Stomach smooth muscle (tissue), 2 donors: ENCODE results near the gene STXBP5.

Experiments
- H3K27ac ChIP-seq: one replicate; pipeline ENCODE4 v1.7.0; 2013; ENCODE audit warnings: mild to moderate bottlenecking, low read length, inconsistent platforms
- H3K27me3 ChIP-seq, 2 donors: one replicate each; pipeline ENCODE4 v1.7.0; 2013; ENCODE audit warnings: low read length in 2 of 2; ENCODE audit not compliant: insufficient read depth in 2 of 2, control insufficient read depth in 1 of 2
- H3K36me3 ChIP-seq, 2 donors: one replicate each; pipeline ENCODE4 v1.7.0; 2013; ENCODE audit warnings: low read length in 2 of 2; ENCODE audit not compliant: control insufficient read depth in 2 of 2, insufficient read depth in 2 of 2
- H3K4me1 ChIP-seq: one replicate; pipeline ENCODE4 v1.7.0; 2013; ENCODE audit warnings: low read length; ENCODE audit not compliant: control insufficient read depth, insufficient read depth
- H3K4me3 ChIP-seq, 2 donors: one replicate each; pipeline ENCODE4 v1.7.0; 2013; ENCODE audit warnings: low read length in 2 of 2
- H3K9ac ChIP-seq, 2 donors: one replicate each; pipeline ENCODE4 v1.7.0; 2013; ENCODE audit warnings: low read length in 2 of 2, mild to moderate bottlenecking in 1 of 2
- H3K9me3 ChIP-seq, 2 donors: one replicate each; pipeline ENCODE4 v1.7.0; 2013; ENCODE audit warnings: low read length in 2 of 2; ENCODE audit not compliant: control insufficient read depth in 2 of 2
- donor health status: healthy.
- donor health status: Pancreatic carcinoma.

The STXBP5 gene

GRCh38 chr6:147164761-147165160 lies 39.5 kb upstream of the STXBP5 start:
- Histone ChIP-seq H3K4me3 (no peak overlapping the region), H3K36me3 (no peaks in the 10 kb centered on the region), H3K27me3 (no peaks in the 10 kb centered on the region), H3K9me3 (no peaks in the 10 kb centered on the region), H3K27ac (no peak overlapping the region), H3K4me1 (no peaks in the 10 kb centered on the region), H3K9ac (no peak overlapping the region)

GRCh38 chr6:147166360-147166944 lies 37.8 kb upstream of the STXBP5 start:
- no peak overlapping the region for H3K27ac ChIP-seq
- H3K4me3 ChIP-seq, result no peak overlapping the region
- H3K4me1 ChIP-seq, result no peaks in the 10 kb centered on the region
- H3K9ac ChIP-seq, result no peak overlapping the region
- H3K36me3 ChIP-seq, result no peaks in the 10 kb centered on the region
- H3K9me3 ChIP-seq, result no peaks in the 10 kb centered on the region
- H3K27me3 ChIP-seq, result no peaks in the 10 kb centered on the region

GRCh38 chr6:147166992-147167391 lies 37.2 kb upstream of the STXBP5 start:
- Histone ChIP-seq H3K4me3 (no peak overlapping the region), H3K27me3 (no peaks in the 10 kb centered on the region), H3K36me3 (no peaks in the 10 kb centered on the region), H3K9ac (no peak overlapping the region), H3K4me1 (no peaks in the 10 kb centered on the region), H3K9me3 (no peaks in the 10 kb centered on the region), H3K27ac (no peak overlapping the region)

DNA sequence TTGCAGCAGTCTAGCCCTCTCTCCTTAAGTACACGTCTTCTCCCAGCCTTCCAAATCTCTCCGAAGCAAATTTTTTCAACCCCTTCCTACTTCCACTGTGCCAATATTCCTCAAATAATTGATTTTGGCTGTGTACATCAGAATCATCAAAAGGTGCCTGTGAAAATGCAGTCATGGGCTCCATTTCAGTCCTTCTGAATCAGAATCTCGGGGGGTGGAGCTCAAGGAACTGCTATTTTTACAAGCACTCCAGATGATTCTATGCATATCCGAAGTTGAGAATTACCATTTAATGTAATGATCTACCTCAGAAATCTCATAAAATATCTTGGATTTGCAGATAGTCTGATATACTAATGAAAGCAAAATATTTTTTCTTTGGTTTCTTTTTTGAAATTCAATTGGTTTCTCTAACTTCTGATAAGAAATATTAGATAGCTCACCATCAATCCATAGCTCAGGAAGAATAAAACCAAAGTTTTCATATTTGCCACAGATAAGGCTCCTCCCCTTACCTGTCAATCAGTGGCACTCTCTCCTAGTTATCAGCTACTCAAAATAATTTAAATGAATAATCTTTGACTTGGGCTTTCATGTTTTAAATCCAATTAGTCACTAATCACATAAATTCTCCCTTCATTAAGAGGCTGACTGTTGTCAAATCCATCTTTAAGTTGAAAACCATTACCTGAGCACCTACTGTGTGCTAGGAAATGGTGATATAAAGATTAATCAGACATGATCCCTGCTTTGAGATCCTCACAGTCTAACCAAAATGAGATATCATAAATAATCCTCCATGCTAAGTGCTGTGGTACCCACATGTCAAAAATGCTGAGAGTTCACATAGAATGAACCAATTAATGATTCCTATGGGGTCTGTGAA lies 36.4 kb upstream of the STXBP5 start:
- H3K27me3 ChIP-seq, result no peaks in the 10 kb centered on the region
- H3K4me1 ChIP-seq, result no peaks in the 10 kb centered on the region
- no peaks in the 10 kb centered on the region for H3K9me3 ChIP-seq
- no peak overlapping the region for H3K9ac ChIP-seq
- H3K36me3 ChIP-seq, result no peaks in the 10 kb centered on the region
- no peak overlapping the region for H3K27ac ChIP-seq
- H3K4me3 ChIP-seq, result no peak overlapping the region

DNA sequence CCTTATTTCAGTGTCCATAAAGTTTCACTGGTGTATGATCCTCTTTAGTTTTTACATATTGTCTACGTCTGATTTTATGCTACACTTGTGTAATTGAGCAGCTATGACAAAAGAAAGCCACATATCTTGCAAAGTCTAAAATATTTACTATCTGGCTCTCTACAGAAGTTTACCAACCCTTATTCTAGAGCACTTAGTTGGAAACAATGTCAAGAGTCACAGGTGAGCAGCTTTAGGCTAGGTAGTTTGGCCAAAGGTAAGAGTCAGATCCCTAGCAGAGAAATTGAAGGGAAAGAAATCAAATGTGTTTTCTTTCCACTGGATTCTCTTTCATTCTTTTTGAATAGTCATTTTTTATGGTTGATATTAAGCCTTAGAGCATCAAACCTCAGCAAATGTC lies 34.7 kb upstream of the STXBP5 start:
- H3K4me3 ChIP-seq, result no peak overlapping the region
- H3K9ac ChIP-seq, result no peak overlapping the region
- no peaks in the 10 kb centered on the region for H3K27me3 ChIP-seq
- H3K27ac ChIP-seq, result no peak overlapping the region
- H3K4me1 ChIP-seq, result no peaks in the 10 kb centered on the region
- H3K9me3 ChIP-seq, result no peaks in the 10 kb centered on the region
- H3K36me3 ChIP-seq, result no peaks in the 10 kb centered on the region

- no peak overlapping the region for H3K27ac ChIP-seq
- H3K27me3 ChIP-seq, result no peaks in the 10 kb centered on the region
- no peaks in the 10 kb centered on the region for H3K9me3 ChIP-seq
- no peak overlapping the region for H3K4me3 ChIP-seq
- no peaks in the 10 kb centered on the region for H3K36me3 ChIP-seq
- no peak overlapping the region for H3K9ac ChIP-seq
- no peaks in the 10 kb centered on the region for H3K4me1 ChIP-seq
These were observed 33.9 kb upstream of the STXBP5 start for GRCh38 chr6:147170269-147170668.

- Histone ChIP-seq H3K36me3 (no peaks in the 10 kb centered on the region), H3K9ac (no peak overlapping the region), H3K4me3 (no peak overlapping the region), H3K27me3 (no peaks in the 10 kb centered on the region), H3K9me3 (no peaks in the 10 kb centered on the region), H3K27ac (no peak overlapping the region), H3K4me1 (no peaks in the 10 kb centered on the region)
These were observed 31.1 kb upstream of the STXBP5 start for GRCh38 chr6:147173140-147173539.

DNA sequence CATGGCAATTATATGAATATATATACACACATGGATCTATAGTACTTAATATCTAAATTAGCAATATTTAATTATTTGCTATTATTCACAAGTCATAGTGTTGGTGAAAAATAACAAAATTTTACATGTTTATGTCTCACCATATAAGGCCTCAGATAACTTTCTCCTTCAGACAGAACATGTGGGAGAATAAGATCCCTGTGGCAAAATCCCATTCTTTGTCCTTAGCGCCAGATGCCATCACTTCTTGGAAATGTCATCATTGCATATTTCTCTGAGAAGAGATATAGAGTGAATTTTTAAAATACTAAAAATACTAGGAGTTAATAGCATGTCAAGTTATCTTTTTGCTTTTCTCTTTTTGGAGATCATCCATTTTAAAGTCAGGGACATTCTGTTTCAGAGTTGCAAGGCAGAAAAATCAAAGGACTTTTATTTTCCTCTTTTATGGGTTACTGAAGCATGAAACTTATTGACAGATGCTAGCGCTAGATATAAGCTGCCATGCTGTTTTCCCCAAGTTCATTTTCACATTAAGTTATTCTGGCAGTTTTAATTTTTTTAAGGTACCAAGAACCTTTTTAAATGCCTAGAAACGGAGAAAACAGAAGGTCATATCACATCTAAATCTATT lies 30.4 kb upstream of the STXBP5 start:
- Histone ChIP-seq H3K36me3 (no peaks in the 10 kb centered on the region), H3K4me3 (no peak overlapping the region), H3K4me1 (no peaks in the 10 kb centered on the region), H3K9me3 (no peaks in the 10 kb centered on the region), H3K27me3 (no peaks in the 10 kb centered on the region), H3K9ac (no peak overlapping the region), H3K27ac (no peak overlapping the region)

GRCh38 chr6:147176795-147177194 lies 27.4 kb upstream of the STXBP5 start:
- no peak overlapping the region for H3K27ac ChIP-seq

DNA sequence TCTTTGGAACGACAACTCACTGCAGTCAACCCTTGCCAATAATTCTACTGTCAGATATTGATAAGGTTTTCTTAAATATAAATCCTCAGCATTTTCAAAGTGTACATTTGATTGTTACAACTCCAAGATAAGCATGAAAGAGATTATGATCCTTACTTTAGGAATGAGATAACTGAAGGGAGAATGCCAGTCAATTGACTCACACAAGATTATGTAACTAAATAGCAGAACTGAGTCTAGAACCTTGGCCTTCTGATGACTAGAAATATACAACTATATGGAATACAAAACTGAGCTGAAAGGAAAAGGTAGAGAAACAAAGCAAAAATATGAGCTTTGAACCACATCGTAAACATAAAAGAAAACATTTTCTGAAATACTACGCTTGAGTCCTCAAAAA lies 26.9 kb upstream of the STXBP5 start:
- Histone ChIP-seq H3K9ac (no peak overlapping the region), H3K4me3 (no peak overlapping the region), H3K4me1 (no peaks in the 10 kb centered on the region), H3K27me3 (no peaks in the 10 kb centered on the region), H3K36me3 (no peaks in the 10 kb centered on the region), H3K9me3 (no peaks in the 10 kb centered on the region), H3K27ac (no peak overlapping the region)

More at GRCh38 chr6:147176795-147177194, 27.4 kb upstream of the STXBP5 start:
- no peaks in the 10 kb centered on the region for H3K27me3 ChIP-seq
- H3K36me3 ChIP-seq, result no peaks in the 10 kb centered on the region
- no peaks in the 10 kb centered on the region for H3K9me3 ChIP-seq
- no peaks in the 10 kb centered on the region for H3K4me1 ChIP-seq
- no peak overlapping the region for H3K9ac ChIP-seq
- H3K4me3 ChIP-seq, result no peak overlapping the region

- Histone ChIP-seq H3K4me1 (no peaks in the 10 kb centered on the region), H3K9ac (no peak overlapping the region), H3K4me3 (no peak overlapping the region), H3K9me3 (no peaks in the 10 kb centered on the region), H3K27ac (no peak overlapping the region), H3K27me3 (no peaks in the 10 kb centered on the region), H3K36me3 (no peaks in the 10 kb centered on the region)
These were observed 25.9 kb upstream of the STXBP5 start for GRCh38 chr6:147178355-147178754.
